OCI-LY3 (cell line): ENCODE measurements around the gene ACTA2.

ENCODE experiments used
- H2AFZ ChIP-seq: fragments of 200-600, 300-600 bp; shearing (Covaris generic); 2 replicates; pipeline ENCODE4 v1.6.0; 2014; ENCODE audit warnings: antibody characterized with exemption, low read depth, low read length
- H3K27ac ChIP-seq: fragments of 200-600, 300-600 bp; sonication (generic); 2 replicates; pipeline ENCODE4 v1.5.1; 2014; ENCODE audit warnings: mild to moderate bottlenecking, low read length, moderate library complexity, mixed read lengths
- H3K27me3 ChIP-seq: fragments of 200-600, 300-600 bp; sonication (generic); 2 replicates; pipeline ENCODE4 v1.6.1; 2014; ENCODE audit warnings: low read depth, low read length, mixed read lengths
- H3K36me3 ChIP-seq: fragments of 200-600, 300-600 bp; sonication (generic); replicated peaks from 2 replicates; pipeline ENCODE3; 2014; ENCODE audit warnings: low read depth, low read length, mixed read lengths
- H3K4me1 ChIP-seq: fragments of 300-600, 200-600 bp; sonication (generic); 2 replicates; pipeline ENCODE4 v1.6.1; 2014; ENCODE audit warnings: low read length, mixed read lengths
- H3K4me2 ChIP-seq: fragments of 200-600, 300-600 bp; sonication (generic); 2 replicates; pipeline ENCODE4 v1.6.1; 2014; ENCODE audit warnings: low read length, mixed read lengths
- H3K4me3 ChIP-seq: fragments of 300-600, 200-600 bp; sonication (generic); 2 replicates; pipeline ENCODE4 v1.5.1; 2014; ENCODE audit warnings: antibody characterized with exemption, mild to moderate bottlenecking, low read length, moderate library complexity
- H3K79me2 ChIP-seq: fragments of 300-600, 200-600 bp; shearing (Covaris generic); 2 replicates; pipeline ENCODE4 v1.6.1; 2014; ENCODE audit warnings: mild to moderate bottlenecking, low read length, mixed read lengths
- H3K9ac ChIP-seq: fragments of 300-600, 200-600 bp; shearing (Covaris generic); 2 replicates; pipeline ENCODE4 v1.6.0; 2014; ENCODE audit warnings: mild to moderate bottlenecking, low read length, moderate library complexity
- H3K9me3 ChIP-seq: fragments of 200-600, 300-600 bp; shearing (Covaris generic); 2 replicates; pipeline ENCODE4 v1.6.1; 2014; ENCODE audit warnings: low read length, mixed read lengths; ENCODE audit not compliant: insufficient read depth
- H4K20me1 ChIP-seq: fragments of 200-600, 300-600 bp; sonication (generic); 2 replicates; pipeline ENCODE4 v1.6.1; 2016; ENCODE audit warnings: low read length, mixed read lengths; ENCODE audit not compliant: insufficient read depth
- CTCF ChIP-seq: fragments of 200-600, 300-600 bp; sonication (generic); IDR thresholded peaks from 2 replicates; pipeline ENCODE4 v1.5.1; 2014; ENCODE audit warnings: antibody characterized with exemption, low read length, low read depth
- EZH2phosphoT487 ChIP-seq: fragments of 200-600 bp; shearing (Covaris generic); IDR thresholded peaks from 2 replicates; pipeline ENCODE4 v1.6.1; 2018; ENCODE audit warnings: antibody characterized with exemption, mixed run types, low read depth

Gene ACTA2

DNA sequence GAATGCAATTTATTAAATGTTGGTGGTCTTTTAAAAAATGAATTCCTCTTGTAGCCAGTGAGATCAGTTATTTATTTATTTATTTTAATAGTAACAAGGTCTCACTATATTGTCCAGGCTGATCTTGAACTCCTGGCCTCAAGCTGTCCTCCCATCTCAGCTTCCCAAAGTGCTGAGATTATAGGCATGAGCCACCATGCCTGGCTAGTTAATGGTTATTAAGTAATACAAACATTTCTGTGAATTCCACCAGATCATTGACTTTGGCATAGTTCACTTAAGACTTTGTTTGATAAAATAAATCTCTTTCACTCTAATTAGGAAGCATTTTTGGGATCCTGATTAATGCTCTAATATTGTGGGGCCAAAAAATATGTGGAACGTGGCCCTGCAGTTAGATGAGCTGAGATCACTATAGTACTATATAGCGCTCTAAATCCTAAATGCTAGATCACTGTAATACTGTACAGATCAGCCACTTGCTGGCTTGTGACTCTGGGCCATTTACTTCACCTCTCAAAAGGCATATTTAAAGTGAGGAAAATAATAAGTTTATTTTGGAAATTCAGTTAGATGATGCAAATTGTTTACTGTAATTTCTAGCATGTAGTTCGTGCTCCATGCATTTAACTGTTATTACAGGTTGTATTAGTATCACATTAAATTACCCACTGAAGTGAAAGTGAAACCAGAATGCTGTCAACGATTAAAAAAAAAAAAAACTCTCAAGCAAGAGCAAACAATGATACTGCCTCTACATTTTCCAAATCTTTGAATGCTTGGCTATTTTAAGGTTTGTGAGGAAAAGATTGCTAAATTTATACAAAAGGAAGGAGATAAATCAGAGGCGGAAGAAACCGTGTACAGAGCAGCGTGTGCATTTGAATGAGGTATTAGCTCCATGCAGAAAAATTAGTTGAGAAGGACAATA is 22.1 kb upstream of the ACTA2 start:
- H3K4me2 ChIP-seq, result peak overlapping the region; percentile 74
- H3K4me3 ChIP-seq, result peak overlapping the region; percentile 79
- no peak for TF ChIP-seq CTCF
- TF ChIP-seq EZH2phosphoT487, result no peak
- no peaks in the 10 kb centered on the region for H3K9me3 ChIP-seq
- peak overlapping the region; percentile 76 for H2AFZ ChIP-seq
- H3K9ac ChIP-seq, result peak overlapping the region; percentile 56
- H3K4me1 ChIP-seq, result peaks cover 8% of the 10 kb centered on the region; the same call in 1 of the 2 replicates
- H3K36me3 ChIP-seq, result no peaks in the 10 kb centered on the region
- no peaks in the 10 kb centered on the region for H3K79me2 ChIP-seq
- H3K27ac ChIP-seq, result 0 out of 2 replicates have a peak overlapping the region, but pooled peaks have one; percentile 4
- no peaks in the 10 kb centered on the region for H4K20me1 ChIP-seq
- no peaks in the 10 kb centered on the region for H3K27me3 ChIP-seq

DNA sequence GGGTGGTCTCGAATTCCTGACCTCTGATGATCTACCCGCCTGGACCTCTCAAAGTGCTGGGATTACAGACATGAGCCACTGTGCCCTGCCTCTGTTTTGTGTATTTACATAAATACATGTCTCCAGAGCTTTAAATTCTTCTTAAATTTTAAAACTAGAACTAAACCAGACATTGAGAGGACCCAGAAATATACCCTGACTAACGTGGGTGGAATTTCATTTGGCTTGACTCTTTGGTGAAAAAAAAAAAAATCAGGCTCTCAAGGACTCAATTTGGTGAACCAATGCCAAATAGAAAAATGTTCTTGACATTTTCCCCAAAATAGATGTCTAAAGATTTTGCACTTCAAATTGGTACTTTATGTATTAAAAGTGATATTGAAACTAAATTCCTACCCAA is 21.4 kb upstream of the ACTA2 start:
- no peaks in the 10 kb centered on the region for H3K36me3 ChIP-seq
- no peaks in the 10 kb centered on the region for H3K27me3 ChIP-seq
- peaks cover 8% of the 10 kb centered on the region; the same call in 1 of the 2 replicates for H3K4me1 ChIP-seq
- no peak overlapping the region for H3K4me3 ChIP-seq
- no peak overlapping the region for H3K27ac ChIP-seq
- H2AFZ ChIP-seq, result no peak overlapping the region
- H3K9me3 ChIP-seq, result no peaks in the 10 kb centered on the region
- H4K20me1 ChIP-seq, result no peaks in the 10 kb centered on the region
- no peak for TF ChIP-seq CTCF
- TF ChIP-seq EZH2phosphoT487, result no peak
- H3K9ac ChIP-seq, result no peak overlapping the region
- no peak overlapping the region for H3K4me2 ChIP-seq
- no peaks in the 10 kb centered on the region for H3K79me2 ChIP-seq

DNA sequence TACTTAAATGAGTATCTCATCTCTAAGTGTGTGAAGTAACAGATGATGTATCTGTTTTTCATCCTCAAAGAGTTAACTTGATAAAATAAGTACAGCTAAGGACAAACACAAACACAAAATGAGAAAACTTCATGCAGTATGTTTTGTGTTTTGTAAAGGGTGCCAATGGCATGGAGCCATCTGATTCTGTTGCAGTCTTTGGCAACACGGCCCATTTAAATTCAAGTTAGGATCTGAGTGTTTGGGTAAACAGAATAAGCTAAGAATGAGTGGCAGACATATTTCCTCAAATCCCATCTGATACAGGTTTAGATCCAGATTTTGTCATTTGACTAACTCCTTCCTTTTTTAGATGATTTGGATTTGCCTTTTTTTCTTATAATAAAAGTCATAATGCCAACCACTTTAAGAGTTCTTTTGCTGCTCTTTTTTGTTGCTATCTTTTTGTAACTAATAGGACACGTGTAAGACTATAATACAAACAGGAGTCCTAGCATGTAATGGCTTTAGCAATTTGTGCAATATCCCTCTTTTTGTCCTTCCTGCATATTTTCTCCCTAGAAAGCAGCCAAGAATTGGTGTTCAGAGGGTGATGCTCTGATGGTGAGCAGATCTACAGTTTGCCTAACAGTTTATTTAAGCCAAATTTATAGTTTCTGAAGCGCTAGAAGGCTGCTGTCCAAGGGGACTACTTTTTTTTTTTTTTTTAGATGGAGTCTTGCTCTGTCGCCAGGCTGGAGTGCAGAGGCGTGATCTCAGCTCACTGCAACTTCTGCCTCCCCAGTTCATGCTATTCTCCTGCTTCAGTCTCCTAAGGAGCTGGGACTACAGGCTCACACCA is 18.9 kb upstream of the ACTA2 start:
- Histone ChIP-seq H3K4me1 (peaks cover 8% of the 10 kb centered on the region; the same call in 1 of the 2 replicates), H4K20me1 (no peaks in the 10 kb centered on the region), H2AFZ (no peak overlapping the region), H3K9me3 (no peaks in the 10 kb centered on the region), H3K4me2 (no peak overlapping the region), H3K9ac (no peak overlapping the region), H3K36me3 (no peaks in the 10 kb centered on the region), H3K27me3 (no peaks in the 10 kb centered on the region), H3K79me2 (no peaks in the 10 kb centered on the region), H3K27ac (no peak overlapping the region), H3K4me3 (no peak overlapping the region)
- TF ChIP-seq EZH2phosphoT487, result no peak

DNA sequence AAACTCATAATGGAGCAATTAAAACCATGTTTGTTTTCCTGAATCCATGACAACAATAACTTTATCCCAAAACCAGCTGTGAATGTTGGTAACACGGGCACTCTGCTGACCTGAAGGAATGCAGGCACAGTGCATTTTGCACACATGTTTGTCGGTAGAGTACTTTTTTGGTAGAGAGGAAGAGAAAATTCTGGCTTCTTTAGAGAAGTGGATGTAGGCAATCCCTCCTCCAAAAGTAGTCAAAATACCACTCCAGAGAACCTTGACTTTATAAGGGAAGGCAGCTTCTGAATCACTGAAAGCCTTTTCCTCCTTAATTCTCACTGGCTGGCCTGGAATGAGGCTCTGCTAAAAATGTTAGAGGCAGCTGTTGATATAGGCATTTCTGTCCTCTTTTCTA is 15.8 kb upstream of the ACTA2 start:
- H3K9me3 ChIP-seq, result no peaks in the 10 kb centered on the region
- no peaks in the 10 kb centered on the region for H3K4me1 ChIP-seq
- H3K36me3 ChIP-seq, result no peaks in the 10 kb centered on the region
- H3K27me3 ChIP-seq, result no peaks in the 10 kb centered on the region
- no peaks in the 10 kb centered on the region for H3K79me2 ChIP-seq
- no peak overlapping the region for H3K4me2 ChIP-seq
- H2AFZ ChIP-seq, result no peak overlapping the region
- H3K4me3 ChIP-seq, result no peak overlapping the region
- TF ChIP-seq EZH2phosphoT487 (no peak), CTCF (no peak)
- H4K20me1 ChIP-seq, result no peaks in the 10 kb centered on the region
- H3K27ac ChIP-seq, result no peak overlapping the region
- H3K9ac ChIP-seq, result no peak overlapping the region
